GM10266 (cell line): ENCODE data around the gene LRRC27.

Source experiments
- DNase-seq: peaks from one replicate; pipeline ENCODE4 v3.0.0; 2012; ENCODE audit errors: extremely low spot score
- TF ChIP-seq, protein P1 (sequence below): IDR thresholded peaks from 2 replicates; pipeline ENCODE4 v1.5.1; 2012; ENCODE audit warnings: mild to moderate bottlenecking, low read depth; ENCODE audit not compliant: control insufficient read depth, insufficient read depth; ENCODE audit errors: missing control alignments

Gene LRRC27

DNA sequence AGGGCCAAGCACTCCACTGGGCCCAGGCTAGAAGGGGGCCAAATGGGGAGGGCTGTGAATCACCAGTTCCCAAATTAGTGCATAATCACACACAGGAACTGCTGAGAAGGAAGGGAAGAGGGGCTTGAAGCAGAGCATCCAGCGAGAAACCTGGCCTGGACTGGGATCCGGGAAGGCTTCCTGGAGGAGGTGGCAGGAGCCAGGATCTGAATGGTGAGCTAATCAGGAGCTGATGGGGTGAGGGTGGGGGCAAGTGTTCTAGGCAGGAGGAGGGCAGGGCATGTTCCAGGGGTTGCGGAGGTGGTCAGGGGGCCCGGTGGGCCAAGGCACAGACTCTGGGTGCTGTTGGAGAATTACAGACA is 77.7 kb downstream of the LRRC27 start:
- no peak for DNase-seq
- TF ChIP-seq, protein P1, sequence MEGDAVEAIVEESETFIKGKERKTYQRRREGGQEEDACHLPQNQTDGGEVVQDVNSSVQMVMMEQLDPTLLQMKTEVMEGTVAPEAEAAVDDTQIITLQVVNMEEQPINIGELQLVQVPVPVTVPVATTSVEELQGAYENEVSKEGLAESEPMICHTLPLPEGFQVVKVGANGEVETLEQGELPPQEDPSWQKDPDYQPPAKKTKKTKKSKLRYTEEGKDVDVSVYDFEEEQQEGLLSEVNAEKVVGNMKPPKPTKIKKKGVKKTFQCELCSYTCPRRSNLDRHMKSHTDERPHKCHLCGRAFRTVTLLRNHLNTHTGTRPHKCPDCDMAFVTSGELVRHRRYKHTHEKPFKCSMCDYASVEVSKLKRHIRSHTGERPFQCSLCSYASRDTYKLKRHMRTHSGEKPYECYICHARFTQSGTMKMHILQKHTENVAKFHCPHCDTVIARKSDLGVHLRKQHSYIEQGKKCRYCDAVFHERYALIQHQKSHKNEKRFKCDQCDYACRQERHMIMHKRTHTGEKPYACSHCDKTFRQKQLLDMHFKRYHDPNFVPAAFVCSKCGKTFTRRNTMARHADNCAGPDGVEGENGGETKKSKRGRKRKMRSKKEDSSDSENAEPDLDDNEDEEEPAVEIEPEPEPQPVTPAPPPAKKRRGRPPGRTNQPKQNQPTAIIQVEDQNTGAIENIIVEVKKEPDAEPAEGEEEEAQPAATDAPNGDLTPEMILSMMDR: no peak

DNA sequence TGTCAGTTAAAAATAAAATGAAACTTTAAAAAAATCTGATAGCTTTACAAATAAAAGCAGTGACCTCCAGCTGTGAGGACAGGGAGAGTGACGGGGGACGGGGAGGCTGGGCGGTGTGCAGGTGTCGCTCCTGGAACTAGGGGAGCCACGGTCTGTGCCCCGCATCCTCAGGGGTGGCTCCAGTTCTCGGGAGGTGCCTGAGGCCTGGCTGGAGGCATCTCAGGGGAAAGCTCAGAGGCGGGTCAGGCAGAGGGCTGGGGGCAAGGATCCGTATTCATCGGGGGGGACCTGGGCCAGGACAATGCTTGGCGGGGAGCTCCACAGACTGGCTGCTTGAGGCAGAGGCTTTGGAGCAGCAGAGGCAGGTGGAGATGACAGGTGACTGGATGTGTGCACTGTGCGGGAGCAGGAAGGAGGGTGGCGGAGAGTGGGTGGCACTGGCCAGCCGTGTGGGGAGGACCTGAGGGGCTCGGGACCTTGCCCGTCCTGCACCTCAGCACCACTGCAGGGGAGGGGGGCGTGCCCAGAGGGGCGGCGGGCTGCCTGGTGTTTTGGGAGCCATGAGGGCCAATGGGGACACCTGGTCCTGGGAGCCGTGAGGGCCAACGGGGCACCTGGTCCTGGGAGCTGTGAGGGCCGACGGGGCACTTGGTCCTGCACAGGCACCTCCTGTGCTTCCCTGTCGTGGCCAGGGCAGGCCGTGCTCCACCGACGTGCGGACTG is 78.2 kb downstream of the LRRC27 start:
- TF ChIP-seq, protein P1: no peak
- DNase-seq: no peak

DNA sequence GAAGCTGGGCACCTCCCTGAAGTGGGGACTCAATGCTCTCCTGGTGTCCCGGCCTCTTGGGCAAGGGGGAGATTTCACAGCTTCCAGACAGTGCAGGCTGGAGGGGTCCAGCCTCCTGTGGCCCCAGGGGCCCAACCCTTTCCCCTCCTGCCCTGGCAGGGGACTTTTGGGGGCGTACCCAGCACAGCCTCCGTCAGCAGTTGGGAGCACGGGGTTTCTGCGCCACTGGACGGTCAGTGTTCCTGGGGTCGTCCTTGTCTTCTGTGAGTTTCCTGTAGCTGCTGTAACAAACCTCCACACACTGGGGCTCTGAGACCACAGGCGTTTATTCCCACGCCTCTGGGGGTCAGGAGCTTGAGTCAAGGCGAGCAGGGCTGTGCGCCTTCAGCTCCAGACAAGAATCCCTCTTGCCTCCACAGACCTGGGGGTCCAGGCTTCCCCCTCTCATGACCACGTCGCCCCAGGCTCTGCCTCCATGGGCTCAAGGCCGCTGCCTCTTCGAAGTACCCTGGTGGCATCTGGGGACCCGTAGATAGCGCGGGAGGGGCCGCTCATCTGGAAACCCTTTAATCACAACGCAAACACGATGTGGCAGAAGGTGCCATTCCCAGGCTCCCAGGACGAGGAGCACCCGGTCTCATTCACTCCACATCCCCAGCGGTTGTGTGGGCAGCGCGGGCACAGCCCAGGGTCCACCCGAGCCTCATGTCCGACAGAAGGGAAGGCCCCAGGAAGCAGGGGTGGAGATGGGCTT is 79.0 kb downstream of the LRRC27 start:
- no peak for DNase-seq
- TF ChIP-seq, protein P1: no peak

DNA sequence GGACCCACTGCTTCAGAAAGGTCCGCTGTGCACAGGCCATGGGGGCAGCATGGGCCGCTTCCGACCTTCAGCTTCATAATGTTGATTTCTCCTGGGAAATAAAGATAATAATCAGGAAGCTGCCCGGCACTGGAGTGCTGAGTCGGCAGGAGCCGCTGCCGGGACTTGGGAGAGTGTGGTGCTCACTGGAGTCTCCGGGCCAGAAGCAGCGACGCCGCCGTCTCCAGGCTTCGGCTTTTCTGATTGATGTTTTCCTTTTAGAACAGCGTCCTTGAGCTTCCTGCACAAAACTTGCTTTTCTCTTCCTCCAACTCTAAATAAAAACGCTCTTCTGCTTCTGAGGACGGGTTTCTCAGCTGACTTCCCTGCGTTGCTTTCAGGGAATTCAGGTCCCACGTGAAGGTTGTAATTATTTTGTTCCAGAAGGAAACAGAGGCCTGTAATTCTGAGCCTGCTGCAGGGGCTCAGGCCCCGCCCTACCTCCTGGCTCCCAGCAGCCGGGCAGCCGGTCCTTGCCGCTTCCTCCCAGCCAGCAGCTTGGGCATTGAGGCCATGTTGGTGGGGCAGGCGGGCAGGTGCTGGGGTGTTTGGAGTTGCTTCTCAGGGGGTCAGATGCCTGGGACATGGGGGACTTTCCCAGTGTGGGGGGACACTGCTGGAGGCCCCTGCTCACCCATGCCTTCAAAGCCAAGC is 79.7 kb downstream of the LRRC27 start:
- TF ChIP-seq, protein P1: no peak
- no peak for DNase-seq

DNA sequence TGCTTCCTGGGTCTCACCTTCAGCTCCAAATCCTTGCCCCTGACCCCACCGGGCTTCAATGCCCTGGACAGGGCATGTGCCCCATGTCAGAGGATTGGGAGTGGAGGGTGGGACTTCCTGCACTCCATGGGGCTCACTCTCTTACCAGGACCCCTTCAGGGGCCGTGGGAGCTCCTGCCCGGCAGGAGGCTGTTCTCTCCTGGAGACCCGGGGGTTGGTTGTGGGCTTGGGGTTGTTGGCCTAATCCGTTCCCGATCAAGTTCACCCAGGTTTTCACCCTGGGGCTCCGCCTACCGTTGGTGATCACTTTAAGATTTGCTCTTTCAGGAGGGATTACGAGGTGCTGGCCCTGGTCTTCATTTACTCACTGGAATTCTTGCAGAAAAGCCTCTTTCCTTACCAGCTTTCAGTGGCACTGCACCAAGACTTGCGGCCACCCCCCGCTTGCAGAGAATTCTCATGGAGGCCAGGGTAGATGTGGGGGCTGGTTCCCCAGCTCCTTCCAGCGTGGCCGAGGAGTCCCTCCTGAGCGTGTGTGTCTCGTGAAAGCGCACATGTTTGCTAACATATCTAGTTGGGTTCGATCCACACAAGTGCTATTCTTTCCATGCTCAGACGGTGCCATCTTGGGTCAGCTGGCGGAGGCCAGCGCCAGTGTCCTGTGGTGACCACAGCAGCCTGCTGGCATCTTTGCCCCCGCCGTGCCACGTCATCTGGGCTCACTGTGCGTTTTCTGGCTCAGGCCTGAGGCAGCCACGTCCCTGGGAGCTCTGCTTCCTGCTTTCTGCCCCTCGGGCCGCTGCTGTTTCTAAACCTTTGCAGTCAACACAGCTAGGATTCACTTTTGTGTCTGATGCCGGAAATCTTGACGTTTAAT is 80.6 kb downstream of the LRRC27 start:
- TF ChIP-seq, protein P1: no peak
- no peak for DNase-seq

DNA sequence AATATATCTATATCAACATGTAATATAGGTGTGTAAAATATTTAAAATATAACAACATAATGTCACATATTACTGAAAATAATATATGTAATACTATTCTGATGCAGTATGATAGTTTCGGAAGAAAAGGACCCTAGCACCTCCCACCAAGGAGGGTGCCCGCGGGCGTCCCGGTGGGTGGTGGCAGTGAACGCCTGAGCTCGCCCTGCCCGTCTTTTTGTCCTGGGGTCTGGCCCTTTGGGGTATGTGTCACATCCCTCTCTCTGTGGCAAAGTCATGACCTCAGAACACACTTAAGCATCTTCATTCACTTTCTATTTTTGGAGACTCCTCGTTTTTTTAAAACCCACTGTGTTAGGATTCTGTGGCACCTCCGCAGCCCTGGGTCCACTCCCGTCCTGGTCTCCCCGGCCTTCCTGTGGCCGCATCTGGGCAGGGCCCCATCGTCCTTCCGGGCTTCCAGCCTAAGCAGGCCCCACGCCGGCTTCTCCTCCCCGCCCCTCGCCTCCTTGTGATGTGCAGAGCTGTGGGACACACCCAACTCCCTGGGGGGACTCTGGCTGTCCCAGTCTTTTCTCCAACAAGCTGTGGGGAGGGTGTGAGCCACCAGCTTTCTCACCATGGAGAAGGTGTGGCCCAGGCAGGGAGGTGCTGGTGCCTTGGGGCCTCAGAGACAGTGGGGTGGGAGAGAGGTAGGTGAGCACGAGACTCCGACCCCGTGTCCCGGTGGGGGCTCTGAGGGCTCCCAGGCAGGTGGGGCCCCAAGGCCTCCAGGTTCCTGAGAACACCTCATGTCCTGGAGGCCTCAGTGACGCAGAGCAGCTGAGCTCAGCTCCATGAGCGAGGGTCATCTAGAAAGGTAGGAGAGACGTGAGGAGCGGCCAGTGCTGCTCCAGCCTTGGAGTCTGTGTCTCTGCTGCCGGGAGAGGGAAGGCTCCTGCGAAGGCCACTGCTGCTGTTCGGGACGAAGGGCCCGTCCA is 81.5 kb downstream of the LRRC27 start:
- DNase-seq: no peak
- TF ChIP-seq, protein P1: no peak
